D721Med (cell line): ENCODE results near the gene INPP5A.
"Not testable (repeated sequence)": the region's sequence is repeated elsewhere in the genome, so short reads cannot be mapped to it uniquely, and the experiment has no call there.

Experiments
- DNase-seq: peaks from one replicate; pipeline ENCODE4 v3.0.0; 2011; ENCODE audit warnings: low spot score; ENCODE audit not compliant: insufficient read length
- FAIRE-seq: peaks from 2 replicates; lab custom pipeline; 2011; peaks lifted over from hg19 to GRCh38; lab: Jason Lieb, UNC
- TF ChIP-seq, protein P1 (sequence below): IDR thresholded peaks from 2 replicates; pipeline ENCODE4 v1.5.1; 2012; ENCODE audit warnings: mild to moderate bottlenecking, control low read depth; ENCODE audit not compliant: insufficient read depth; ENCODE audit errors: missing control alignments

INPP5A gene

DNA sequence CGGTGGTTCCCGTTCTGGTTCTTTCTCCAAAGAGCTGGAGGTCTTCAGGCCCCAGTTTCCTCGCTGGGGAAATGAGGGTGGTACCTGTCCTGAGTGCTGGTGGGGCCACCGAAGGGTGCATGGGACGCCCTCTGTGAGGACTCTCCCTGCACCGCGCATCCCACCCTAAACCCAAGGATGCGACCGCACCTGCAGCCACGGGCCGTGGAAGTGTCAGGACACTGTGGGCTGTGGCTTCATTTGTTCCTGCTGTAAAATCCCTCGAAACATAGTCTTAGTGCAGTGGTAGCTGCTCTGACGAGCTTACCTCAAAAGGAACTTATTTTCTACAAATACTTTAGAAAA, 164.2 kb downstream of the INPP5A start:
- FAIRE-seq (no peak), DNase-seq (no peak)
- TF ChIP-seq, protein P1, sequence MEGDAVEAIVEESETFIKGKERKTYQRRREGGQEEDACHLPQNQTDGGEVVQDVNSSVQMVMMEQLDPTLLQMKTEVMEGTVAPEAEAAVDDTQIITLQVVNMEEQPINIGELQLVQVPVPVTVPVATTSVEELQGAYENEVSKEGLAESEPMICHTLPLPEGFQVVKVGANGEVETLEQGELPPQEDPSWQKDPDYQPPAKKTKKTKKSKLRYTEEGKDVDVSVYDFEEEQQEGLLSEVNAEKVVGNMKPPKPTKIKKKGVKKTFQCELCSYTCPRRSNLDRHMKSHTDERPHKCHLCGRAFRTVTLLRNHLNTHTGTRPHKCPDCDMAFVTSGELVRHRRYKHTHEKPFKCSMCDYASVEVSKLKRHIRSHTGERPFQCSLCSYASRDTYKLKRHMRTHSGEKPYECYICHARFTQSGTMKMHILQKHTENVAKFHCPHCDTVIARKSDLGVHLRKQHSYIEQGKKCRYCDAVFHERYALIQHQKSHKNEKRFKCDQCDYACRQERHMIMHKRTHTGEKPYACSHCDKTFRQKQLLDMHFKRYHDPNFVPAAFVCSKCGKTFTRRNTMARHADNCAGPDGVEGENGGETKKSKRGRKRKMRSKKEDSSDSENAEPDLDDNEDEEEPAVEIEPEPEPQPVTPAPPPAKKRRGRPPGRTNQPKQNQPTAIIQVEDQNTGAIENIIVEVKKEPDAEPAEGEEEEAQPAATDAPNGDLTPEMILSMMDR: no peak

GRCh38 chr10:132702601-132703418, 165.2 kb downstream of the INPP5A start:
- no peak for FAIRE-seq

DNA sequence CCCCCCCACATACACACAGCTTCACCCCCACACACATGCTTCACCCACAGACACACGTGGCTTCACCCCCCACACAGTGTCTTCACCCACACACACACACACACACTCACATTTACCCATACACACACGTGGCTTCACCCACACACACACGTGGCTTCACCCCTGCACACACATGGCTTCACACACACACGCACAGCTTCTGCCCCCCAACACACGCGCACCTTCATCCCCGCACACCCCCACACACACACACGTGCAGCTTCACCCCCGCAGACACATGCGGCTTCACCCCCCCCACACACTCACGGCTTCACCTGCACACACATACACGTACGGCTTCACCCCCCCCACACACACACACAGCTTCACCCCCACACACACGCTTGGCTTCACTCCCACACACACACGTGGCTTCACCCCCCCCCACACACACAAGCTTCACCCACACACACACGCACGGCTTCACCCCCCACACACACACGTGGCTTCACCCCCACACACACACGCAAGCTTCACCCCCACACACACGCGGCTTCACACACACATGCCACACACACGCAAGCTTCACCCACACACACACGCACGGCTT, 165.9 kb downstream of the INPP5A start:
- FAIRE-seq (no peak), DNase-seq (no peak)
- TF ChIP-seq, protein P1: no peak

More at GRCh38 chr10:132702601-132703418, 165.2 kb downstream of the INPP5A start:
- TF ChIP-seq, protein P1: no peak
- no peak for DNase-seq

DNA sequence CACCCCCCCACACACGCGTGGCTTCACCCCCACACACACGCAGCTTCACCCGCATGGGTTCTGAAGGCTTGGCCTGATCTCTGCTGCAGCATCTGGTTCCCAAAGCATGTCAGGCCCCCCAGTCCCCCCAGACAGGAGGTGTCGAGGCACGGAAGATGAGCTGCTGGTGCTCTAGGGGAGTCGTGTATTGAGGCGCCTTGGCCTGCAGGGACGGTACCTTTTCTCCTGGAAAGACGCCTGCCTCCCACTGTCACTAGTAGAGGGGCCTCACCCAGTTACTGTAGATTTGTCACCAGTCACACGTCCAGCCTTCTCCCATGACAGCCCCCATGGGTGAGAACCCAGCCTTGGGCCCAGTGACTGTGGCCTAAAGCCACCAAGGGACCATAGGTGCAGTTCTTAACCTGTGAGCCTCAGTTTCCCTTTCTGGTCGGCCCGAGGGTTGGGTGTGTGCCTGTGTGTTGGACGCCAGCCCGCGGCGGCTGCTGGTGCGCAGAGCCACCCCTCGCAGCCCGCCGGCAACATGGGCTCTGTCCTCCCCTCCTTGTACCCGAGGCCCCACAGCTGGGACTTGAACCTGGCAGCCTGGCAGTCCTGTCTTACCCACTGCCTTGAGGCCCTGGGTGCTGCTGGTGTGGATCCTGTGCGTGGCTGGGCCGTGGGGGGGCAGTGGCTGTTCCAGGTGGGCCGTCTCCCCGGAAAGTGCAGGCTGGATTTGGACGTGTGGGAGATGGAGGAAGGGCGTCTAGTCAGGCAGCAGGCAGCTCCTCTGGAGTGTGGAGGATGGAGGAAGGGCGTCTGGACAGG, 166.6 kb downstream of the INPP5A start:
- DNase-seq (no peak), FAIRE-seq (no peak)
- TF ChIP-seq, protein P1: no peak

DNA sequence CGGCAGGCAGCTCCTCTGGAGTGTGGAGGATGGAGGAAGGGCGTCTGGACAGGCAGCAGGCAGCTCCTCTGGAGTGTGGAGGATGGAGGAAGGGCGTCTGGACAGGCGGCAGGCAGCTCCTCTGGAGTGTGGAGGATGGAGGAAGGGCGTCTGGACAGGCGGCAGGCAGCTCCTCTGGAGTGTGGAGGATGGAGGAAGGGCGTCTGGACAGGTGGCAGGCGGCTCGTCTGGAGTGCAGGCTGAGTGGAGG, 167.2 kb downstream of the INPP5A start:
- not testable (repeated sequence) for FAIRE-seq, DNase-seq

- DNase-seq (no peak), FAIRE-seq (no peak)
- TF ChIP-seq, protein P1: no peak
Measured at GRCh38 chr10:132705173-132705572, 167.6 kb downstream of the INPP5A start.

GRCh38 chr10:132705943-132706342, 168.4 kb downstream of the INPP5A start:
- DNase-seq (no peak), FAIRE-seq (no peak)
- TF ChIP-seq, protein P1: no peak
